Fibroblast of peridontal ligament (primary cell): ENCODE results near the gene ALDH1A1.

ENCODE experiments used
- DNase-seq: peaks from one replicate; pipeline ENCODE4 v3.0.0-alpha.2; 2010; ENCODE audit errors: extremely low read depth

ALDH1A1 gene

DNA sequence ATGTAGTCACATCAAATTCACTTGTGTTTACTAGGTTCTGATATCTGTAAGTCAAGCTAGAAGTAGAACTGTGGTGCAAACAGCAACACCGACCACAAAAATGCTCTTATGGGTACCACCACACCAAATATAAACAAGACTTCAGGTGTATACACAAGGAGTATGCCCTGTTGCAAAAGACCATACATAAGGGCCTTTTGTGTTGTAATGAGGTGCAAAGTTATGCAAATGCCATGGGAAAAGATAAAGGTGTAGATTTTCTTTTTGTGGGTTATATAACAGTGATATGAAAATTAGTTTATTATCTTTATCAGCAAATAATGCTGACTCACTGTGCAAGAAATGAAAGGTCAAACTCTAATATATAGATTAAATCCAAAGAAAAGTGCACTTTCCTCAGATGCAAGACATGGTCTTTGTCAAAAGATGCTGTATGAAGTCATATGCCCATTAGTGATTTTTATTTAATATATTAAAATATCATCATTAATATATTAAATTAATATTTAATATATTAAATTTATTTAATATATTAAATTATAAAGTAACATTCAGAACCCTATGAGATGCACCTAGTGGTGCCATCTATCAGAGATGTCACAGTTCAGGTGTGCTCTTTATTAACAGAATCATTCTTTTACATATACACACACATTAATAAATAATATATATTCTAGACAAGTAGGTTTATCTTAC is 26.7 kb upstream of the ALDH1A1 start:
- DNase-seq, result no peak

DNA sequence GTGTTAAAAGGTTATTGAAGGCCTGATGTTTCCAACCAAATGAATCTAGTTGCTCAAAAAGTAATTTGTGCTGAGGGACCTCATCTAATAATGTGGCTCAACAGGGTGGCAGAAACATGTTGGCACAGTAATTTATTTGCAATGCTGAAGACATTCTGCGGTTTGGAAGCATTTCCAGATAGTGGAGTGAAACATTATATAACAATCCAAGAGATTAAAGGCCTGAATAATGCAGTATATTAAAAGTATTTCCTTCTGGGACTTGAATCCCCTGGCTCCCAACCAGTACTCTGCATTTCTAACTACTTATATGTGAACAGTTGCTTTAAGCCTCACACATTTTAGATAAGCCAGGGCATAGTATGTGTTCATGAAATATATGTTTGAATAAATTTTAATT is 25.9 kb upstream of the ALDH1A1 start:
- peak; percentile 52 for DNase-seq

DNA sequence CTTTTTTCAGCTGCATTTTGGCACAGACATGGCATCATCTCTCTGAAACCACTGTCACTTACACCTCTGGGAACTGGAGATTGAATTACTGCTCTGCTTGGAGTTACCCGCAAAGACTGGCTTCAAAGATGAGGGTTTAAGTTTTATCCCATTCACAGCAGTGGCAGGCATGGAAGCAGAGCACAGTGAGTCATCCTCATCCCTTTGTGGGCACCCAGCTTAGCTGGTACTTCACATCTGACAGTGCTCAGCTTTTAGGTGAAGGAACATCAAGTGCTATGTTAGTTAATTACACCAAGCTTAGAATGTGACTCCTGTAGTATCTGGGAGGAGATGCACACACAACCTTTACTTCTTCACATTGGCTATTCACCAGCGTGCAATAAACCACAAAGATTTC is 24.8 kb upstream of the ALDH1A1 start:
- no peak for DNase-seq

DNA sequence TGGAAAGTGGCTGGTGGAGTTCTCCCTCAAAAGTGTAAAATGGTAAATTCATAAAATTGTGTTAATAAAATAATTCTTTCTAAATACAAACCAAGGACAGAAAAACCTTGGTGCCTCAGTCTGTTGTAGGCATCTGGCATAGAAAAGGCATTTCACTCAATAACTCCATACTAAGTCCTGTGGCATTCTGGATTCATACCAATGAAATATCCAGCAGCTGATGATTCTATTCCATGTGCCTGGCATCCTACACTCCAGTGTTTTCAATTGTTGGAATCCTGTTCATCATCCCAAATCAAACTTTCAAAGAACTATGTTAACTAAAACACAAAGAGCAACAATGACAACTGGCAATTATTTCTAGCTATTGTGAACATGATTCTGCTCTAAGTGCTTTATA is 21.6 kb upstream of the ALDH1A1 start:
- DNase-seq, result no peak

DNA sequence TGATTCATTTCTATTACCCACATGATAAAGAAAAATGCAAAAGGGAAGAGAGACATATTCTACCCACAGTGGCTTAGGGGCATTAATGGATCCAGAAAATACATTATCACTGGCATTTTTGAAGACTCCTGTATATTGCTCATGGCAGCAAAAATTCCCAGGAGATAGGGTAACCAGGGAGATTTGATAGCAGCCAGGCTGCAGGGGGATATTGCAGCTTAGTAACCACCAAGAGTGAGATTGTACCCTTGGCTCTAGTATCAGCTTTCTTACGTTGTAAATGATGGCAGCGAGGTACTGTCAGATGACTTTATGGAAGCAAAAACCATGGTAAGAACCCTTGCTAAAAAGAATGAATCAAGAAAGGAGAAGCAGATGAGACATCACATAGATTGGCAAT is 19.8 kb upstream of the ALDH1A1 start:
- no peak for DNase-seq

DNA sequence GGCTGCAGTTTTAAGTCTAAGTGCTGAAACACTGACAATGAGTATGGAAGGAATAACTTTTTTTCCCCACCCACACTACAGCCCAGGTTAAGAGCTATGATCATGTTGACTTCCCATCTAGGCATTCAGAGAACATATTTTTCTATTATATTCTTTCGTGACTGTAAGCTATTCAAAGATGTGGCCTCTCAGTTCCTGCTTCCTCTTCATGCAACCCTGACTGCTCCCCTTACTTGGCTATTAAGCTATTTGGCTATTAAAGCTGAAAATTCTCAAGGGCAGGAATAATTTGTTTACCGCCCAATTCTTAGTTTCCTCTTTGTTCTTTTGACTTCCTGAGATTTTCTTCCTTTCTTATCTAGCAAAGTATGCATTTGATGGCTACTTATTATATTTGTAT is 18.6 kb upstream of the ALDH1A1 start:
- DNase-seq, result no peak

DNA sequence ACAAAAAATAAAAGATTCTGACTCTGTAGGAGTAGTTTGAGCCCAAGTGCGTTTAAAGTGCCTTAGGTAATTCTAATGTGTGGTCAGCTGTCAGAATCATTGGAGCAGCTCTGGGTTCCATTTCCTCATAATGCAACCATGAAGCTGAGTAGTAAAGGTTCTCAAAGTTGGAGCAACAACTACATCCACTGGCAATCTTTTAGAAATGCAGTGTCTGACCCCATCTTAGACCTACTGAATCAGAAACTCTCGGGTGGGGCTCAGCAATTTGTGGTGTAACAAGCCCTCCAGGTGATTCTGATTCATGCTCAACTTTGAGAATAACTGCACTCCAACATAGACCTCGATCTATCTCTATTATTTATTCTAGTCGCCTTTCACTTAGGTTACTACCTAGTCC is 7.6 kb upstream of the ALDH1A1 start:
- DNase-seq, result peak; percentile 29

DNA sequence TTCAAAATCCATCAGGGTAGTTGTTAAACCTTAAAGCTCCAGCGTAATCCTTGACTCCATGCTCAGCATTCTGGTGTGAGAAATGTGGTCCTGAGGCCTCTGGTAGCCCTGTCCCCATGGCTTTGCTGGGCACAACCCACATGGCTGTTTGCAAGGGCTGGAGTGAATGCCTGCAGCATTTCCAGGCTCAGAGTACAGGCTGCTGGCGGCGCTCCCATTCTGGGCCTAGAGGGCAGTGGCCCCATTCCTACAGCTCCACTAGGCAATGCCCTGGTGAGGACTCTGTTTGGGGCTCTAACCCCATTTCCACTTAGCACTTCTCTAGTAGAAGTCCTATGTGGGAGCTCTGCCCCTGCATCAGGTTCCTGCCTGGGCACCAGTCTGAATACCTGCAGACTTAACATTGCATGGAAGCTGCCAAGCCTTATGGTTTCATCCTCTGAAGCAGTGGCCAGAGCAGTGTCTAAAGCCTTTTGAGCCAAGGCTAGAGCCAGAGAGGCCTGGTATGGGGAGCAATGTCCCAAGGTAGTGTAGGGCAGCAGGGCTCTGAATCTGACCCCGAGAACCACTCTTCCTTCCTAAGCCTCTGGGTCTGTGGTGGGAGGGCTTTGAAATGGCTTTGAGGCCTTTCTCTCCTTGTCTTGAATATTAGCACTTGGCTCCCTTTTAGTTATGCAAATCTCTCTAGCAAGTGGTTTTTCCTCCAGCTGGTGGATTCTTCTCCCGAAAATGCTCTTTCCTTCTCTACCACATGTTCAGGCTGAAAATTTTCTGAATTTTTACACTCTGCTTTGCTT is 5.8 kb upstream of the ALDH1A1 start:
- no peak for DNase-seq

DNA sequence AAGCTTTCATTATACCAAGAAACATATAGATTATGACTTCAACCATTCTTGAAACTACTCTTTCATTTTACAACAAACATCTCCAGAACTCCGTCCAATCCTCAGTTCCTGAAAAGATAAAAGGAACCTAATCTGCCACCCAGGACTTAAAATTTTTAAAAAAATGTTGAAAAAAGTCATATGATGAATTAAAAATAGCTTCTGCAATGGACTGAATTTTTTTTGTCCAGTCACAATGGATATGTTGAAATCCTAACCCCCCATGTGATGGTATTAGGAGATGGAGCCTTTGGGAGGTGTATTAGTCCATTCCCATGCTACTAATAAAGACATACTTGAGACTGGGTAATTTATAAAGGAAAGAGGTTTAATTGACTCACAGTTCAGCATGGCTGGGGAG is 2.7 kb upstream of the ALDH1A1 start:
- DNase-seq, result no peak

DNA sequence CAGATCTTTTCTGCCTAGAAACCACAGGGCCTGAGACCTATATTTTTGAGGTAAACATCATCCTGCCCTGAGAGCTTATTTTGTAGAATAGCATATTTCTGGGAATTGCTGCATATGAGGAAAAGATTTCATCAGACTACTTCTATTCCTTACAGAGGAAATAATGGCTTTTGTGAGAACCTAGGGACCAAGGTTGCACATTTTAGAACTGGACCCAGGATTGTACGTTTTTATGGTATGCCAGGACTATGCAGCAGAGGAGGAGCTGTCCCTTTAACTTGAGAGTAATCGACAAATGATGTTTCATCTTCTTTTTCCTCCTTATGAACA is 2.2 kb upstream of the ALDH1A1 start:
- DNase-seq, result peak; percentile 48

DNA sequence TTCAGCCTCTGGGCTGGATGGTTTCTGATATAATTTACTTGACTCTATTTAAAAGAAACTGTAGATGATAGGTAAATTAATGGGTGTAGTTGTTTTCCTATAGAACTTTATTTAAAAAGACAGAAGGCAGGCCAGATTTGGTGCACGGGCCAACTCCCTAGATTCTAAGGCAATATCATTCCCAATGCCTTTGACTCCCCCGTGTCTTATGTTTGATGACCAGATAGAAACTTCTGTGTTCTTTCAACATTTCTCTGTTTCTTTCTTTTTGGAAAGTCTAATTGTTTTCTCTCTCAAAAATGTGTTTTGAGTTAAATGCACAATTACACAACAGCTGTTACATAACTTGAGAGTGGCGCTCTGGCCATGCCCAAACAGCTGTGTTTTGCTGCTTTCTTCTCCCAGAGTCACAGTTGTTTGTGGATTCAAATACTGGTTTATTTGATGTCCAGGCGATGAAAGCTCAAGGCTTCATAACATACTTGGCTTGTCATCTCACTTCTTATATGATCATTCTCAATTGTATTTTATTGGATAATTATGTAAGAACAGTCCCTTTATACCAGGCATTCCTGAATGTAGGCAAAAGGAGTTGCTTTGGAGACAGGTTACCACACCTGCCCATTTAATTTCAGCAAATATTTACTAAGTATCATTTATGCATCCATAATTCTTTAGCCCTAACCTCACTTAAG is 1.7 kb upstream of the ALDH1A1 start:
- DNase-seq, result peak; percentile 78

DNA sequence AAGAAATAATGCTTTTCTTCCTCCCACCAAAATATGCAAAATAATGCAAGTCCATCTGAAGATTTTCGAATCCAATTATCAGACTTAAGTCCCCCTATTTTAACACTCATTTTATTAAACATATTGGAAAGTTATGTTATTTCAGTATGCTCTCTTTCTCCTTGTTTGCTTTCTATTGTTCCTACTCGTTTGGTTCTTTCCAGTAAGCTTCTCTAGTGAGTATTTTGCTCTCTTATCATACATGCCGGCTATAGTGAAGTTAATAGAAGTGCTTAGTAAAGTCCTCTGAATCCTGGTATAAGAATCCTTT is 517 bp downstream of the ALDH1A1 start:
- no peak for DNase-seq

DNA sequence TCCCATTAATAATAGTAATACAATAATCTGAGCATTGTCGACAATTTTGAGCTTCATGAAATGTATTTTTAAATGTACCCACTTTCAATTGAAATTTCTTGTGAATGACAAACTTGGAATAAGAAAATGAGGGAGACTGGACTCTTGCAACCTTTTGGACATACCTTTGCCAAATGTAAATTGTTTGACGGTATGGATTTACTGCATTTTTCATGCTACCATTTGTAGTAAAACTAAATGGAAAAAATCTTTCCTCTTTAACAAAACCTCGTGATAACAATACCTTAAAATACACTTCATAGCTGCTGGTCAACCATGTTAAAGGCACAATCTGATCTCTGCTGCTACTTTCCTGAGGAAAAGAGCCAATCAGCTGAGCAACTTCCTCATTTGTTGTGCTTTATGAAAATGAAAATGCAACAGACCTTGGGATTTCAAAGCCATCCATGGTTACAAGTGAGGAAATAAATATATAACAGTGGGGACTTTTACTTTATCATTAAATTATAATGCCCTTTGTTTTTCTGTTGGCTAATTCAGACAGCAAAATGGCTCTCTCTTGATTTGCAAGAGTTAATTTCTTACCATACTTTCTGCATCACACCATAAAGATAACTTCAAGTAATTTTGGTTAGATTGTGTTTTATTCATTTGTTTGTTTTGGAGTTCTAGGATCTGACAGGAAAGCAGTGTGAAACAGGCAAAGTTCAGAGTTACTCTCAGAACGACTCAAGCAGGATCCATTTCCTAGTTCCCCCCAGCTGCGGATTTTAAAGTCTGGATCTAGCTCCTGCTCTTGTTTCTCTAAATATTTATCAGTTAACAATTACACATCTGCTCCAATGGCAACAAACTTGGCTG is 1.1 kb downstream of the ALDH1A1 start:
- DNase-seq, result peak; percentile 8

DNA sequence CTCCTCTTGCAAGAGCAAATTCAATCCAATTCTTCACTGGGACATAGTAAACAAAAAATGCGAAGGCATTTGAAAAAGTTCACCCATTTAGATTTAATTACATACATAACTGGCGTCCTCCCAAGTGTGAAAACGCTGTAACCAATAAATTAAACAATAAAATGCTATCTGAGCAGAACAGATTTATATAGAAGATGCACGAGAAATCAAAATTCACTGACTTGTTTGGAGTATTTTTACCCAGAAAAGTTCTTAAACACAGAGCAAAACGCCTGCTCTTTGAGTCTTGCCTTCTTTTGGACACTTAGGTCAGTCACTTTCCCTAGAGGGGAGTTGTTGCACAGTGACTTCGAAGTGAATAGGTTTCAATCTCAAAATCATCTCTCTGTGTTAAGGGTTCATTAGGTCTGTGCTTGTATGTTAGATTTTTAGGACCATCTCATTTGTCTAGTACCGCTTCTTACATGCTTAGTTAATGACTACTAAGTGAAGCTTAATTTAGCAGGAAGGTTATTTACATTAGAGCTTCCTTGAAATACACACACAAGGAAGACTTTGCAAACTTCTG is 1.9 kb downstream of the ALDH1A1 start:
- no peak for DNase-seq

DNA sequence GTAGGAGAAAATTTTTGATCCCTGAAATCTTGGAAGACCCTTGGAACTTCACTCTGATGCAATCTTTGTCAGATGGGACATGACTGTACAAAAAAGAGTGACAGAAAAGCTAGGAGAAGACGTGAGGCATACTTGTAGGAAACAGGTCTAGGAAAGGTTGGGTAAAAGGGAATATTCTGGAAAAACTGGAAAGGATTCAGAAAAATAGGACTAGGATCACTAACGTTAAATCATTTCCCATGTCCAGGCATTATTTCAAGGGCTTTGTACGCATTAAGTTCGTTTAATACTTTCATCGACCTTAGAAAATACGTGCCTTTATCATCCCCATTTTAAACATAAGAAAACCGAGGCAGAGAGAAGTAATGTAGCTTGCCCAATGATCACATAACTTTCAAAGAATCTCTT is 2.9 kb downstream of the ALDH1A1 start:
- DNase-seq, result no peak

DNA sequence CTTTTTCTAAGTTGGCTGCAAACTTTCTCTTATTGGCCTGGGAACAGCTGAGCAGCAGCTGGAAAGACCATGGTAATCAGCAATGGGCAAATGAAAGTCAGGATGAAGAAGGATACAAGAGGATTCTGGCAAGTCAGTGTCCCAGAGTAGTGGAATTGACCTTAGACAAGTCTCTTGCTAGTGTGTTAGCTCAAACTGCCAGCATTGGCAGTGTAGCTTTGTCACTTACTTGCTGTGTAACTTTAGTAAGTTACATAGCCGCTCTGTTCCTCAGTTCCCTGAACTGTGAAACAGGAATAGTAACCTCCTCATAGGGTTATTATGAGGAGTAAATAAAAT is 3.6 kb downstream of the ALDH1A1 start:
- no peak for DNase-seq

DNA sequence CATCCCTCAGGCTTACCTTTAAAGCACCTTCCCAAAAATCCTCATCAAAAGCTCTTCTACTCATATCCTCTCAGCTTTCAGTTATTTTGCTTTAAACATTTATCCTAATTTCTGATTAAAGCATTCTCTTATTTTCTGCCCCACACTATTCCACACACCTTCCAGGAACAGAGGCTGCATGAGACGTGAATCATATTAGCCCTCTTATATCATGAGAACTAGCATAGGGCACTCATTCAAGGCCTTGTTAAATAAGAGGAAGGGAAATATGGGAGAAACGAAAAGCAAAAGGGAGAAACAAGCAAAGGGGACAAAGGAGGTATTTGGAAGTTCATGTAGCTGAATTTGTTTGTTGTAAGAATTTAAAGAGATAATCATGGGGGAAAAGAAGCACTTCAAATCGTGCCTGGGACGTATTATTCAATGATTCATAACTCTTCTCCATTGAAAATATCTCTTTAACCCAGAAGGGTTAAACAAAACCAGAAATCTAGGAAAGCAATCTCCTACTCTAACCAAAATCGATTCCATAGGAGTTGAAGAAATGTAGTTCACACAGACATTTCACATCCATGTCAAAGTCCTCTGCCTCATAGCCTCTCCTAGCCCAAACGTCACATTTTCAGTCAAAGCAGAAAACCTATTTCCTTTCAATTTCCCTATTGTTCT is 4.1 kb downstream of the ALDH1A1 start:
- no peak for DNase-seq

DNA sequence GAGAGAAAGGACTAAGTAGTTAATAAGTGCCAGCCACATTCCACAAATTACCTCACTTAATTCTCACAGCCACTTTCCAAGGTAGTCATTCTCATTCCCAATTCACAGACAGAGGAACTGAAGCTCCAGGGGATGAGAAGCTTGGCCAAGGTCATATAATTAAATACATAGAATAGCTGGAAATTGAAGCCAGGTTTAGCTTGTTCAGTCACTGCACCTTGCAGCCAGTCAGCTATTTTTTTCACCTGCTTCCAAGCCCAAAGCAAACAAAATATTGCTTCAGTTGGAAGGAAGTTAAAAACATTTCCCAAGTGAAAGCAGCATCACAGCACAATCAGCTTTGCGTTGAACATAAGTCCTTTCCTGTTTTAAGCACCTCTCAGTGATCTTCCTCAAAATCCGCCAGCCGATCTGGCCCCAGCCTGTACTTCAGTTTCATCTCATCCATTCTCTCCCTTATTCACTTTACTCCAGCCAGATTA is 4.8 kb downstream of the ALDH1A1 start:
- DNase-seq, result no peak

DNA sequence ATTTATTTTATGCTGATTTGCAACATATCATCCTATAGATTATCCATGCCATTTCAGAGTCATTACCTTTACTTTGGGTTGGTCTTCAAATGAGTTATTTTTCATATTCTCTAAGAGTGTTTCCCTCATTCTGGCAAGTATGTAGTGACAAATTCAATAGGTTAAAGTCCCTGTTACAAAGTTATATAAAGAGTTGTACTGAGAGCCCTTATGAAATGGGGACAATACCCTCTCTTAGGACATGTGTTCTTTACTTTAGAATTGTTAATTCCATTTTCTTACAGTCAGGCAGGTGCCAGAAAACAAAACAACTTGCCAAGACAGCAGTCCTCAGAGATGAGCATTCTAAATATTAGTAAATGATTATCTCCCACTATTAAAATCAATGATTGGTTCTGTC is 6.0 kb downstream of the ALDH1A1 start:
- no peak for DNase-seq

DNA sequence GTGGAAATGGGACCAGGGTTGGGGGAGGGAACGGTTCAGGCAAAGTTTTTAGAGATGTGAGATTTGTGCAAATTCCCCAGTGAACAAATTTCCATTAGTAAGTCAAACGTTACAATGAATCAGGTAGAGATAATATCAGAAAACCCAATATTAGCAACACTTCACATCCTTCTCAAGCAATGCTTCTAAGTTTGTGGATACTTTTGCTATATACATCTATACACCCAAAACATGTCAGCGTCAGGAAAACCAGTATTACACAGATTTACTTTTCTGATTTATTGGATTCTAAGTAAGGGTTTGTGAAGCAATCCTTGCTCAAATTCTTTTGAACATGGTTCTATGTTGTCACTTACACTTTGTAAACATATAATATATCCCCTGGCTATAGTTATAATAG is 6.5 kb downstream of the ALDH1A1 start:
- DNase-seq, result no peak

DNA sequence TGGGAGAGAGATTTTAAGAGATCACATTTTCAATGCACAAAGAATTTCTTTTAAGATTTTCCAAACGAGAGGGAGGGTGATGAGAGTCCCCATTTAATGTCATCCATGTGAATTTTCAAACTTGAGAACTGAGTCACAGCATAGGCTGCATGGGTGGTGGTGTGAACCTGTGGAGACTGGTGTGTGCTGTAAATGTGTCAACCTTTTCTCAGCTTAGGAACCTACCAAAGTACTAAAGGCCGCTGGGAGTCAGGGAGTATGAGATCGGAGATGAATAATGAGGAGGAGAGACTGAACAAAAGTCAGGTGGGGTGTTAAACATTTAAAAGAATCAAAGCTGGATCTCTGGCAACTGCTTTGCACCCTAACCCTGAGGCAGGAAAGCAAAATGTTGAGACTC is 7.5 kb downstream of the ALDH1A1 start:
- no peak for DNase-seq
